Loucy (cell line): ENCODE data around the gene NCSTN.

Source experiments
- H2AFZ ChIP-seq: fragments of 200-600 bp; sonication (generic); 2 replicates; pipeline ENCODE4 v1.6.0; 2016; ENCODE audit warnings: antibody characterized with exemption, mild to moderate bottlenecking, low read length, moderate library complexity
- H3F3A ChIP-seq: fragments of 200-600 bp; 2 replicates; pipeline ENCODE4 v1.6.0; 2016; ENCODE audit warnings: antibody characterized with exemption, low read depth, mild to moderate bottlenecking
- H3K27me3 ChIP-seq: fragments of 200-600 bp; sonication (generic); 2 replicates; pipeline ENCODE4 v1.6.1; 2014; ENCODE audit warnings: low read length, mild to moderate bottlenecking; ENCODE audit not compliant: insufficient read depth, poor library complexity, severe bottlenecking
- H3K36me3 ChIP-seq: fragments of 200-600 bp; sonication (generic); 2 replicates; pipeline ENCODE4 v1.6.1; 2016; ENCODE audit warnings: low read length; ENCODE audit not compliant: insufficient read depth
- H3K4me1 ChIP-seq: fragments of 200-600 bp; sonication (generic); 2 replicates; pipeline ENCODE4 v1.5.1; 2014; ENCODE audit warnings: low read length, mild to moderate bottlenecking; ENCODE audit not compliant: insufficient read depth, poor library complexity, severe bottlenecking
- H3K4me2 ChIP-seq: fragments of 200-600 bp; sonication (generic); 2 replicates; pipeline ENCODE4 v1.6.0; 2014; ENCODE audit warnings: antibody characterized with exemption, low read length, low read depth, mild to moderate bottlenecking; ENCODE audit not compliant: poor library complexity, severe bottlenecking
- H3K4me3 ChIP-seq: fragments of 200-600 bp; sonication (generic); 2 replicates; pipeline ENCODE4 v1.5.1; 2014; ENCODE audit warnings: low read length, mild to moderate bottlenecking, mixed read lengths; ENCODE audit not compliant: poor library complexity, severe bottlenecking
- H3K79me2 ChIP-seq: fragments of 200-600 bp; sonication (generic); 2 replicates; pipeline ENCODE4 v1.6.1; 2014; ENCODE audit warnings: low read length; ENCODE audit not compliant: insufficient read depth
- H3K9ac ChIP-seq: fragments of 200-600 bp; sonication (generic); 2 replicates; pipeline ENCODE4 v1.6.0; 2014; ENCODE audit warnings: mild to moderate bottlenecking, low read depth, low read length, moderate library complexity; ENCODE audit not compliant: poor library complexity, severe bottlenecking
- H3K9me2 ChIP-seq: fragments of 200-600 bp; sonication (generic); replicated peaks from 2 replicates; pipeline ENCODE4 v1.6.1; 2016; ENCODE audit warnings: low read depth, low read length, mixed read lengths
- H3K9me3 ChIP-seq: fragments of 200-600 bp; sonication (generic); 2 replicates; pipeline ENCODE4 v1.6.1; 2014; ENCODE audit warnings: mild to moderate bottlenecking, antibody characterized with exemption, low read length, low read depth; ENCODE audit not compliant: insufficient read depth
- H4K20me1 ChIP-seq: fragments of 200-600 bp; sonication (generic); 2 replicates; pipeline ENCODE4 v1.6.0; 2014; ENCODE audit warnings: antibody characterized with exemption, low read length, mild to moderate bottlenecking; ENCODE audit not compliant: insufficient read depth, poor library complexity, severe bottlenecking
- EZH2phosphoT487 ChIP-seq: fragments of 200-600 bp; IDR thresholded peaks from 2 replicates; pipeline ENCODE4 v1.6.1; 2018; ENCODE audit warnings: antibody characterized with exemption, mild to moderate bottlenecking, moderate library complexity, borderline replicate concordance
- TF ChIP-seq, protein P1 (sequence below): fragments of 200-600 bp; sonication (generic); conservative IDR thresholded peaks from 2 replicates; pipeline ENCODE4 v1.5.1; 2014; ENCODE audit warnings: mild to moderate bottlenecking, antibody characterized with exemption, low read length

NCSTN gene

DNA sequence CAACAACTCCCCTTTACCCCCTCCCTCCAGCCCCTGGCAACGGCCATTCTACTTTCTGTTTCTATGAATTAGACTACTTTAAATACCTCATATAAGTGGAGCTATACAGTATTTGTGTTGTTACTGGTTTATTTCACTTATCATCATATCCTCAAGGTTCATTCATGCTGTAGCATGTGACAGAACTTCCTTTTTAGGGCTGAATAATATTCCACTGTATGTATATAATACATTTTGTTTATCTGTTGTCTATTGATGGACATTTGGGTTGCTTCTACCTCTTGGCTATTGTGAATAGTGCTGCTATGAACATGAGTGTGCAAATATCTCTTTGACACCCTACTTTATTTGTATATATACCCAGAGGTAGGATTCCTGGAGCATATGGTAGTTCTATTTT, 25.9 kb downstream of the NCSTN start:
- Histone ChIP-seq H3F3A (no peaks in the 10 kb centered on the region), H3K4me2 (no peak overlapping the region), H3K4me3 (no peak overlapping the region), H3K79me2 (no peaks in the 10 kb centered on the region), H2AFZ (no peak overlapping the region), H3K4me1 (peaks cover 12% of the 10 kb centered on the region), H3K9me3 (no peaks in the 10 kb centered on the region), H3K36me3 (no peaks in the 10 kb centered on the region), H3K9me2 (no peaks in the 10 kb centered on the region), H3K27me3 (no peaks in the 10 kb centered on the region), H4K20me1 (no peaks in the 10 kb centered on the region), H3K9ac (no peak overlapping the region)
- TF ChIP-seq, protein P1, sequence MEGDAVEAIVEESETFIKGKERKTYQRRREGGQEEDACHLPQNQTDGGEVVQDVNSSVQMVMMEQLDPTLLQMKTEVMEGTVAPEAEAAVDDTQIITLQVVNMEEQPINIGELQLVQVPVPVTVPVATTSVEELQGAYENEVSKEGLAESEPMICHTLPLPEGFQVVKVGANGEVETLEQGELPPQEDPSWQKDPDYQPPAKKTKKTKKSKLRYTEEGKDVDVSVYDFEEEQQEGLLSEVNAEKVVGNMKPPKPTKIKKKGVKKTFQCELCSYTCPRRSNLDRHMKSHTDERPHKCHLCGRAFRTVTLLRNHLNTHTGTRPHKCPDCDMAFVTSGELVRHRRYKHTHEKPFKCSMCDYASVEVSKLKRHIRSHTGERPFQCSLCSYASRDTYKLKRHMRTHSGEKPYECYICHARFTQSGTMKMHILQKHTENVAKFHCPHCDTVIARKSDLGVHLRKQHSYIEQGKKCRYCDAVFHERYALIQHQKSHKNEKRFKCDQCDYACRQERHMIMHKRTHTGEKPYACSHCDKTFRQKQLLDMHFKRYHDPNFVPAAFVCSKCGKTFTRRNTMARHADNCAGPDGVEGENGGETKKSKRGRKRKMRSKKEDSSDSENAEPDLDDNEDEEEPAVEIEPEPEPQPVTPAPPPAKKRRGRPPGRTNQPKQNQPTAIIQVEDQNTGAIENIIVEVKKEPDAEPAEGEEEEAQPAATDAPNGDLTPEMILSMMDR: no peak
- no peak for TF ChIP-seq EZH2phosphoT487

DNA sequence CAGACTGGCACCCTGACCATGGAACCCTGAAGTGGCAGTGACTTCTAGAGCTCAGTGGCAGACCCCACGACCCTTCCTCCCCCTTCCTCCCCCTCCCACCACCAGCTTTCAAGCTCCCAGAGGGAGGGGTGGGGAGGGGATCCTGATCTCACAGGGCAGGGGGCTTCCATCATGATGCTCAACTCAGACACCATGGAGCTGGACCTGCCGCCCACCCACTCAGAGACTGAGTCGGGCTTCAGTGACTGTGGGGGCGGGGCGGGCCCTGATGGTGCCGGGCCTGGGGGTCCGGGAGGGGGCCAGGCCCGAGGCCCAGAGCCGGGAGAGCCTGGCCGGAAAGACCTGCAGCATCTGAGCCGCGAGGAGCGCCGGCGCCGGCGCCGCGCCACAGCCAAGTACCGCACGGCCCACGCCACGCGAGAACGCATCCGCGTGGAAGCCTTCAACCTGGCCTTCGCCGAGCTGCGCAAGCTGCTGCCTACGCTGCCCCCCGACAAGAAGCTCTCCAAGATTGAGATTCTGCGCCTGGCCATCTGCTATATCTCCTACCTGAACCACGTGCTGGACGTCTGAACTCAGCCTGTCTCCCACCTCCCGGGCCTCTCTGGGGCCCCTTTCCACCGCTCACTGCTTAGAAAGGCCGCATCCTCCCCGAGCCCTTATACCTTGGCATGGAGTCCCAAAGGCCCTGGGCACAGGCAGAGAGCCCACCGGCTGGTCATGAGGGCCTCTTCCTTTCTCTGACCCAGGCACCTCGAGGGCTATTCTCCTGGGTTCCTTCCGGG, 27.6 kb downstream of the NCSTN start:
- Histone ChIP-seq H3K9ac (no peak overlapping the region), H3F3A (no peaks in the 10 kb centered on the region), H3K9me3 (no peaks in the 10 kb centered on the region), H3K9me2 (no peaks in the 10 kb centered on the region), H3K4me1 (peaks cover 12% of the 10 kb centered on the region), H3K36me3 (no peaks in the 10 kb centered on the region), H3K4me3 (no peak overlapping the region), H3K27me3 (no peaks in the 10 kb centered on the region), H2AFZ (no peak overlapping the region), H4K20me1 (no peaks in the 10 kb centered on the region), H3K4me2 (no peak overlapping the region), H3K79me2 (no peaks in the 10 kb centered on the region)
- no peak for TF ChIP-seq EZH2phosphoT487
- TF ChIP-seq, protein P1: no peak

- Histone ChIP-seq H3F3A (no peaks in the 10 kb centered on the region), H3K27me3 (no peaks in the 10 kb centered on the region), H3K4me3 (no peak overlapping the region), H3K36me3 (no peaks in the 10 kb centered on the region), H3K9me3 (no peaks in the 10 kb centered on the region), H3K4me1 (peaks cover 12% of the 10 kb centered on the region), H3K79me2 (no peaks in the 10 kb centered on the region), H2AFZ (no peak overlapping the region), H3K9me2 (no peaks in the 10 kb centered on the region), H3K4me2 (no peak overlapping the region), H4K20me1 (no peaks in the 10 kb centered on the region), H3K9ac (no peak overlapping the region)
- TF ChIP-seq EZH2phosphoT487: no peak
- TF ChIP-seq, protein P1: no peak
These were observed 28.1 kb downstream of the NCSTN start for GRCh38 chr1:160371346-160371631.
